ENCODE results near the gene MCTP1.

GRCh38 chr5:94891972-94892371, 392.9 kb downstream of the MCTP1 start:
- no peak for TF ChIP-seq CTCF (IDR thresholded peaks at IDR 0.05; ENCODE audit: poor library complexity, severe bottlenecking)
- TF ChIP-seq POLR2AphosphoS5 (IDR thresholded peaks at IDR 0.05), result peak; percentile 22
- TF ChIP-seq EP300 (conservative IDR thresholded peaks at IDR 0.05; ENCODE audit: poor library complexity, severe bottlenecking), result peak; percentile 94
- no peak for TF ChIP-seq EZH2 (IDR thresholded peaks at IDR 0.05; ENCODE audit: borderline replicate concordance, insufficient read depth, low read length, poor library complexity, severe bottlenecking)
- no peak for TF ChIP-seq RAD21 (conservative IDR thresholded peaks at IDR 0.05)

Measured in neural cell (in vitro differentiated cells).